Measurements from ENCODE around the gene HBZ. TPM values are rescaled to one million over a fixed set of nuclear protein-coding genes. Genes with fewer than 3 reads are reported as not detected.

The HBZ gene
- total RNA-seq, 1 experiment from 2014 or later, result not detected

- ChIA-PET CTCF (no interaction called here), RAD21 (ENCODE audit: low non-redundant PET in 1 of 2, low total read pairs in 2 of 2, uncharacterized antibody in 2 of 2, unreplicated experiment in 2 of 2) (no interaction called here), POLR2A (no interaction called here)
- Histone ChIP-seq H3K79me2 (ENCODE audit: insufficient read depth, low read length) (no peaks in the 10 kb centered on the region), H3K9me3 (ENCODE audit: control insufficient read depth in 1 of 2, insufficient read depth in 1 of 2, low read depth in 1 of 2, low read length in 2 of 2) (no peaks in the 10 kb centered on the region), H3K4me3 (replicated peaks in 1 of 2; ENCODE audit: low read depth in 1 of 2, low read length in 2 of 2) (no peak overlapping the region), H3K9ac (ENCODE audit: low read length) (no peak overlapping the region), H4K20me1 (ENCODE audit: insufficient read depth) (no peaks in the 10 kb centered on the region), H3K27me3 (ENCODE audit: insufficient read depth, low read length) (no peaks in the 10 kb centered on the region), H3K36me3 (ENCODE audit: control insufficient read depth in 1 of 2, insufficient read depth in 2 of 2, low read length in 2 of 2) (0 out of 4 replicates have a peak, but pooled peaks cover 0 to 6% of the 10 kb centered on the region in 2 experiments), H3K9me2 (ENCODE audit: insufficient read depth) (no peaks in the 10 kb centered on the region), H3K4me2 (ENCODE audit: low read length) (no peak overlapping the region), H3K27ac (ENCODE audit: low read depth, low read length) (no peak overlapping the region), H3K4me1 (ENCODE audit: control insufficient read depth in 1 of 2, insufficient read depth in 2 of 2, low read length in 2 of 2) (peaks cover 8 to 26% of the 10 kb centered on the region in 2 experiments), H2AFZ (ENCODE audit: low read depth, low read length, poor library complexity, severe bottlenecking) (no peak overlapping the region)
- TF ChIP-seq EZH2 (IDR thresholded peaks at IDR 0.05), result no peak
- TF ChIP-seq, protein P1, sequence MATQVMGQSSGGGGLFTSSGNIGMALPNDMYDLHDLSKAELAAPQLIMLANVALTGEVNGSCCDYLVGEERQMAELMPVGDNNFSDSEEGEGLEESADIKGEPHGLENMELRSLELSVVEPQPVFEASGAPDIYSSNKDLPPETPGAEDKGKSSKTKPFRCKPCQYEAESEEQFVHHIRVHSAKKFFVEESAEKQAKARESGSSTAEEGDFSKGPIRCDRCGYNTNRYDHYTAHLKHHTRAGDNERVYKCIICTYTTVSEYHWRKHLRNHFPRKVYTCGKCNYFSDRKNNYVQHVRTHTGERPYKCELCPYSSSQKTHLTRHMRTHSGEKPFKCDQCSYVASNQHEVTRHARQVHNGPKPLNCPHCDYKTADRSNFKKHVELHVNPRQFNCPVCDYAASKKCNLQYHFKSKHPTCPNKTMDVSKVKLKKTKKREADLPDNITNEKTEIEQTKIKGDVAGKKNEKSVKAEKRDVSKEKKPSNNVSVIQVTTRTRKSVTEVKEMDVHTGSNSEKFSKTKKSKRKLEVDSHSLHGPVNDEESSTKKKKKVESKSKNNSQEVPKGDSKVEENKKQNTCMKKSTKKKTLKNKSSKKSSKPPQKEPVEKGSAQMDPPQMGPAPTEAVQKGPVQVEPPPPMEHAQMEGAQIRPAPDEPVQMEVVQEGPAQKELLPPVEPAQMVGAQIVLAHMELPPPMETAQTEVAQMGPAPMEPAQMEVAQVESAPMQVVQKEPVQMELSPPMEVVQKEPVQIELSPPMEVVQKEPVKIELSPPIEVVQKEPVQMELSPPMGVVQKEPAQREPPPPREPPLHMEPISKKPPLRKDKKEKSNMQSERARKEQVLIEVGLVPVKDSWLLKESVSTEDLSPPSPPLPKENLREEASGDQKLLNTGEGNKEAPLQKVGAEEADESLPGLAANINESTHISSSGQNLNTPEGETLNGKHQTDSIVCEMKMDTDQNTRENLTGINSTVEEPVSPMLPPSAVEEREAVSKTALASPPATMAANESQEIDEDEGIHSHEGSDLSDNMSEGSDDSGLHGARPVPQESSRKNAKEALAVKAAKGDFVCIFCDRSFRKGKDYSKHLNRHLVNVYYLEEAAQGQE (IDR thresholded peaks at IDR 0.05; ENCODE audit: low read depth), result no peak
- no peak for TF ChIP-seq CTCF (IDR thresholded peaks at IDR 0.05 in 2 of 3, conservative IDR thresholded peaks at IDR 0.05 in 1 of 3; ENCODE audit: borderline replicate concordance in 1 of 3, insufficient read depth in 1 of 3, low read depth in 2 of 3, low read length in 2 of 3)
- no TSS peak for BruUV-seq (replicated peaks)
- no peak for ATAC-seq
- DNase-seq (ENCODE audit: low read depth, low spot score), result no peak
- intact Hi-C loops (cut with micrococcal nuclease), result no loop called here
Observed at GRCh38 chr16:112153-112840, 40.1 kb upstream of the HBZ start.

Measured in HCT116 (cell line).